Activated CD4-positive, alpha-beta T cell treated with anti-CD3 and anti-CD28 coated beads, Interleukin-2, amount 50 U/mL, for 1 hour (primary cell): ENCODE results near the gene NDUFS7.
A peak's percentile ranks its signal among the peaks of the same experiment; 100 is the strongest.
"Not testable (repeated sequence)": the region's sequence is repeated elsewhere in the genome, so short reads cannot be mapped to it uniquely, and the experiment has no call there.

Experiments
- DNase-seq: peaks from one replicate; pipeline ENCODE4 v3.0.0-alpha.2; 2020

Gene NDUFS7

DNA sequence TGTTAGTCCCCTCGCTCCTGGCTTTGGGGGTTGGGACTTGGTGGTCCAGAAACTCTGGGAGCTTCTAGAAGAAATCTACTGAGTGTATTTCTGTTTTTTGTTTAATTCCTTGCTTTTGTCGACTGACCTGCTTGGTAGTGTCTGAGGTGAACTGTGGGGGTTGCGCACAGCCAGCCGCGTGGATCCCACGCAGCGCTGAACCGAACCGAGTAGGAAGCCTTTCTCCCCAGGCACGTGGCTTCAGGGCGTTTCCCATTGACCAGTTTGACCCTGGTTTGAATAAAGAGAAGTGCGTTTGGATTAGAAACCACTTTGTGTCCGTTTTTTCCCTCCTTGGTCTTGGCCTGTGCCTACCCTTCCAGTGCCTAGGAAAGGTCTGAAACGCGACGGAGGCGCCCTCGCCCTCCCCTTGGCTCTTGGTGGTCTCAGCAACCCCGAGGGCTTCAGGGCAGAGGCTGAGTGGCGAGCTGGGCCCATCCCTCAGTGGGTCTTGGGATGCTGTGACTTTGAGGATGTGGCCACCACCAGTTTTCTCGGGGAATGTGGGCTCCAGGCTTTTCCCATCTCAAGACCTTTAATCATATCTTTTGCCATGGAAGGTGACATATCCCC lies 51.8 kb downstream of the NDUFS7 start:
- no peak for DNase-seq

DNA sequence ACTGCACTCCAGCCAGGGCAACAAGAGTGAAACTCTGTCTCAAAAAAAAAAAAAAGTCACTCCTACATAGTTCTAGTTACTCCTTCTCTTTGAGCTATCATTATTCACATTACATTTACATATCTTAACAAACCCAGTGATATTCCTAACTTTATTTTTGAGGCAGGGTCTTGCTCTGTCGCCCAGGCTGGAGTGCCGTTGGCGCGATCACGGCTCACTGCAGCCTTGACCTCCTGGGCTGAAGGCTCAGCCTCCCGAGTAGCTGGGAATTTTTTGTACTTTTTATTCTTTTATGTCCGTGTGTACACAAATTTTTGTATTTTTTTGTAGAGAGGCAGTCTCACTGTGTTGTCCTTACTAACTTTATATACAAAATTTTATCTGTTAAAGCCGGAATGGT lies 53.9 kb downstream of the NDUFS7 start:
- DNase-seq: no peak

DNA sequence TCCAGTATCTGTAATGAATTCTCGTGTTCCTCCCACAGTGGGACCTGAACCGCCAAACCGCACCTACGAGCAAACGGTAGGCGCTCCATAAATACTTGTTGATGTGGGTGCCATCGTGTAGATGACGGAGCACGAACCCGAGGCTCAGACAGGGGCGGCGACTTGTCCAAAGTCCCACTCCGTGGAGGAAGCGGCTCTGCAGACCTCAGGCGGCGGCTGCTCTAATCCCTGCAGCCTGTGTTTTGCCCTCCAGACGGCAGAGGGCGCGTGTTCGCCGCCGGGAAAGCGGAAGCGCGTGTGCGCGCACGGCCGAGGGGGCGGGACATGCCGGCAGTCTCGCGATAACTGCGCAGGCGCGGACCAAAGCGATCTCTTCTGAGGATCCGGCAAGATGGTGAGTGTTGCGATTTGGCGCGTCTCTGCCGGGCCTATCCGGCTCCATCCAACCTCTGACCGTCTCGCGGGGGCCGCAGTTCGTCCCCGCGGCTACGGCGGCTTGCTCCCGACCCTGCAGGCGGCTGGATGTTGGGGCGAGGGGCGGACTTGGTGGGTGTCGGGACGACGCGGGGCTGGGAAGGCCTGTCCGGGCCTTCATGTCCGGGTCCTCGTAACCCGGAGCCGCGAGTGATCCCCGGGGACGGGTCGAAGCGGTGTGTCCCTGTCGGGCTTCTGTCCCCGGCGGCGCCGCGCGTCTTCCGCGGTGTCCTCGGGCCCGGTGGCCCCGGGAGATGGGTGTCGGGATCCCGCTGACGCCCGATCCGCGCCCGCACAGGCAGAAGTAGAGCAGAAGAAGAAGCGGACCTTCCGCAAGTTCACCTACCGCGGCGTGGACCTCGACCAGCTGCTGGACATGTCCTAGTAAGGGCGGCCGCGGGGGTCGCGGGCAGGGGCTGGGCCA lies 54.6 kb downstream of the NDUFS7 start, which contains the start of gene RPS15:
TSS of gene RPS15 (plus strand) at position 362 of the 898 bp plus-strand sequence. CDS start at position 392, 30 bp downstream.
- DNase-seq: peak; percentile 96

DNA sequence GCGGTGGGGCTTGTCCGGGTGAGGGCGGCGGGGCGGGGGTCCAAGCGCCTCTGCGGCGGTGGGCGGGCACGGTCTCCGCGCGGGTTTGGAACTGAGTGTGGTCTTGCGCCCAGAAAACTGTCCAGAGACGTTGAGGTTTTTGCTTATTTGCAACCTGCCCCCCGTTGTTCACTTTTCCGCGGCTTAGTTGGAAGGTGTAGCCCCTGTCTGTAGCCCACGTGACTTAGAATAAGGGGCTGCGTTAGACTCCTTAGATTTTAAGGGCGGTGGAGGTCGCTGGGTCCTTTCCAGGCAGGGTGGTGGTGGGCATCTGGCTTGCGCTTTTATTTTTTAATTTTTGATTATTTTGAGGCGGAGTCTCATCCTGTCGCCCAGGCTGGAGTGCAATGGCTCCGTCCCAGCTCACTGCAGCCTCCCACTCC lies 55.2 kb downstream of the NDUFS7 start:
- DNase-seq: no peak

DNA sequence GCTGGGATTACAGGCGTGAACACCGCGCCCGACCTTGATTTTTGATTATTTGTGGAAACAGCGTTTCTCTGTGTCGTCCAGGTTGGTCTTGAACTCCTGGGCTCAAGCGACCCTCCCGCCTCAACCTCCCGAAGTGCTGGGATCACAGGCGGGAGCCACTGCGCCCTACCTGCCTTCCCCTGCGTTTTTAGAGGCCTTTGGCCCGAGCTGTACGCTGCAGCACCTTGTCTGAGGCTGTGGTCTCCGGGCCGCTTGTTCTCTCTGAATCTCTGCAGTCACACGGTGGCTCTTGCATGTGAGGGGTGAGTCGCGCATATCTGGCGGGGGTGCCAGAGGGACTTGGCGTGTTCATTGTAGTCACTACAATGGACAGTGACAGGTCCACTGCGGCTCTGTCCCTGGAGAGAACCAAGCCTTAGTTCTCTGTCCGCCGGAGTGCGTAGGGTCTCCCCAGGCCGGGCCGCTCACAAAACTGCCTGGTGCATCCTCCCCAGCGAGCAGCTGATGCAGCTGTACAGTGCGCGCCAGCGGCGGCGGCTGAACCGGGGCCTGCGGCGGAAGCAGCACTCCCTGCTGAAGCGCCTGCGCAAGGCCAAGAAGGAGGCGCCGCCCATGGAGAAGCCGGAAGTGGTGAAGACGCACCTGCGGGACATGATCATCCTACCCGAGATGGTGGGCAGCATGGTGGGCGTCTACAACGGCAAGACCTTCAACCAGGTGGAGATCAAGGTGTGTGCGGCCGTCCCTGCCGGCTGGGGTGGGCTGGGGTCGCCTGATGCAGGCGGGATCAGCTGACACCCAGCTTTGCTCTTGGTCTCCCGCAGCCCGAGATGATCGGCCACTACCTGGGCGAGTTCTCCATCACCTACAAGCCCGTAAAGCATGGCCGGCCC lies 56.1 kb downstream of the NDUFS7 start:
- DNase-seq: not testable (repeated sequence)

DNA sequence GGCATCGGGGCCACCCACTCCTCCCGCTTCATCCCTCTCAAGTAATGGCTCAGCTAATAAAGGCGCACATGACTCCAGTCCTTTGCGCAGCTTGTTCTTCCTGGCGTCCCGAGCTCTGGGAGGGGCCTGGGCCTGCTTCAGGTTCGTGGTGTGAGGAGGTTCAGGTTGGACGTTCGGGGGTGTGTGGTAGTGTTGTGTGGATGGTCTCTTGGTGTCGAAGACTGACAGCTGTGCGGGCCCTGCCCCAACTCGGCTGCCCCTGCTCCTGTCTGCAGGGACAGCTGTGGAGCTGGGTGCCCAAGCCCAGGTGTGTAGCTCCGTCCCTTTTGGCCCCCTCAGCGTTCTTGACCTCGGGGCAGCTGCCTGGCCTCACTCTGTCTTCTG lies 56.7 kb downstream of the NDUFS7 start:
- DNase-seq: no peak

DNA sequence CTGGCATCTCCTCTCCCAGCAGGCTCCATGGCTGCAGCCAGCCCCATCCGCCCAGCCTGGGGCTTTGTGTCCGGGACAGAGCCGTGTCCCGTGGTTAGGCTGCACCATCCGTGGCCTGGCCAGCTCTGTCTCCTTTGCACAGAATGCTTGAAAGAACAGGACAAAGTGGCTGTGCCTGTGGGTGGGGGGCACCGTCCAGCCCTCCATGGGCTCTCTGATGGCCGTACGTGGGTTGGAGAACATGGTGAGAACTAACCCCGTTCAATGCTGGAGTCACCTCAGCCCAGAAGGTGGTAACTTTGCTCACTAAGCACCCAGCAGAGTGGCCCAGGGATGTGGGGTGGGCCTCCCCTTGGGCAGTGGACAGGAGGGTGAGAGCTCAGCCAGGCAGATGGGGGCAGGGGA lies 57.3 kb downstream of the NDUFS7 start:
- DNase-seq: no peak

DNA sequence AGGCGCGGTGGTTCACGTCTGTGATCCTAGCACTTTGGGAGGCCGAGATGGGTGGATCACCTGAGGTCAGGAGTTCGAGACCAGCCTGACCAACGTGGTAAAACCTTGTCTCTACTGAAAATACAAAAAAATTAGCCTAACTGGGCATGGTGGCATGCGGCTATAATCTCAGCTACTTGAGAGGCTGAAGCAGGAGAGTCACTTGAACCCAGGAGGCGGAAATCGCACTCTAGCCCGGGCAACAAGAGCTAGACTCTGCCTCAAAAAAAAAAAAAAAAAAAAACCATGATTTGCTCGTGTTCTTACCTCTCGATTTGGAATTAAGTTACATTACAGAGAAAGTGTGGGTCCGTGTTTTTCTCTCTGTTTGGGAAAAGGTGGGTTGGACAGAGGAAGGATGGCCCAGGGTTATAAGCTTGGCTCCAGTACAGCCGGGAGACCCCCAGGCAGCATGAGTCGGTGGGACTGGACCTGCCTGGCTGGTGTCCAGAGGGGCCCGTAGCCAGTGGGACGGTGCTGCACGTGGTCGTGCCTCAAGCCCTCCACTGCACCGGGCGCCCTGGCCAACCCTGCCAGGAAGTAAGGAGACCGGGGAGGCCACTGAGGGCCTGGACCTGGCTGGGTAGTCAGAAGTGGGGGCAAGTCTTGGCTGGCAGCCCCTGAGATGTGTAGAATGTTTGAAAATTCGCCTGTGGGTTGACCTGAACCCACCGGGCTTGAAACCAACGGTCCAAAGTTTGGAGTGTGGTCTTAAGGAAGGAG lies 58.2 kb downstream of the NDUFS7 start:
- DNase-seq: no peak
